ENCODE results near the gene CTNND2.

Gene CTNND2

GRCh38 chr5:11407556-11408145, 496.6 kb downstream of the CTNND2 start:
- H3K27ac ChIP-seq (ENCODE audit: insufficient read depth in 1 of 2, low read depth in 1 of 2, low read length in 2 of 2, poor library complexity in 1 of 2, severe bottlenecking in 2 of 2) = no peak overlapping the region
- WGBS (ENCODE audit: insufficient coverage) = 100% methylated on average over 1 of the region's 5 CpGs

GRCh38 chr5:11400316-11400715, 503.9 kb downstream of the CTNND2 start:
- Histone ChIP-seq H3K4me1 (ENCODE audit: control extremely low read depth in 1 of 4, control insufficient read depth in 4 of 4, insufficient read depth in 4 of 4, low read length in 3 of 4) (no peaks in the 10 kb centered on the region), H3K27me3 (replicated peaks in 2 of 5; ENCODE audit: control insufficient read depth in 4 of 5, insufficient read depth in 5 of 5, low read length in 4 of 5) (no peaks in the 10 kb centered on the region), H3K27ac (ENCODE audit: insufficient read depth in 1 of 2, low read depth in 1 of 2, low read length in 2 of 2, poor library complexity in 1 of 2, severe bottlenecking in 2 of 2) (no peak overlapping the region), H3K36me3 (ENCODE audit: control insufficient read depth in 4 of 4, insufficient read depth in 4 of 4, low read length in 3 of 4) (no peaks in the 10 kb centered on the region), H3K9me3 (ENCODE audit: control extremely low read depth in 1 of 5, control insufficient read depth in 4 of 5, insufficient read depth in 2 of 5, low read depth in 1 of 5, low read length in 4 of 5) (no peaks in the 10 kb centered on the region), H3K4me3 (ENCODE audit: control insufficient read depth in 1 of 7, extremely low read depth in 1 of 7, insufficient read depth in 4 of 7, low read depth in 2 of 7, low read length in 6 of 7) (no peak overlapping the region)
- DNase-seq = no peak
- POLR2A ChIA-PET = no interaction called here
- CTCF ChIA-PET = no interaction called here
- 95% methylated on average over 2 of the region's 2 CpGs for WGBS (ENCODE audit: insufficient coverage)

More at GRCh38 chr5:11407556-11408145, 496.6 kb downstream of the CTNND2 start:
- Histone ChIP-seq H3K4me1 (ENCODE audit: control extremely low read depth in 1 of 4, control insufficient read depth in 4 of 4, insufficient read depth in 4 of 4, low read length in 3 of 4) (no peaks in the 10 kb centered on the region), H3K27me3 (replicated peaks in 2 of 5; ENCODE audit: control insufficient read depth in 4 of 5, insufficient read depth in 5 of 5, low read length in 4 of 5) (no peaks in the 10 kb centered on the region), H3K36me3 (ENCODE audit: control insufficient read depth in 4 of 4, insufficient read depth in 4 of 4, low read length in 3 of 4) (no peaks in the 10 kb centered on the region), H3K9me3 (ENCODE audit: control extremely low read depth in 1 of 5, control insufficient read depth in 4 of 5, insufficient read depth in 2 of 5, low read depth in 1 of 5, low read length in 4 of 5) (no peaks in the 10 kb centered on the region), H3K4me3 (ENCODE audit: control insufficient read depth in 1 of 7, extremely low read depth in 1 of 7, insufficient read depth in 4 of 7, low read depth in 2 of 7, low read length in 6 of 7) (no peak overlapping the region)
- POLR2A ChIA-PET = no interaction called here
- DNase-seq = no peak
- CTCF ChIA-PET = interaction anchor here (1.1 kb wide), 1 partner anchor 19 kb away, joined by 3 read pairs; no protein-coding TSS in a partner anchor

- Histone ChIP-seq H3K4me1 (ENCODE audit: control extremely low read depth in 1 of 4, control insufficient read depth in 4 of 4, insufficient read depth in 4 of 4, low read length in 3 of 4) (no peaks in the 10 kb centered on the region), H3K36me3 (ENCODE audit: control insufficient read depth in 4 of 4, insufficient read depth in 4 of 4, low read length in 3 of 4) (no peaks in the 10 kb centered on the region), H3K4me3 (ENCODE audit: control insufficient read depth in 1 of 7, extremely low read depth in 1 of 7, insufficient read depth in 4 of 7, low read depth in 2 of 7, low read length in 6 of 7) (no peak overlapping the region), H3K9me3 (ENCODE audit: control extremely low read depth in 1 of 5, control insufficient read depth in 4 of 5, insufficient read depth in 2 of 5, low read depth in 1 of 5, low read length in 4 of 5) (no peaks in the 10 kb centered on the region), H3K27me3 (replicated peaks in 2 of 5; ENCODE audit: control insufficient read depth in 4 of 5, insufficient read depth in 5 of 5, low read length in 4 of 5) (no peaks in the 10 kb centered on the region), H3K27ac (ENCODE audit: insufficient read depth in 1 of 2, low read depth in 1 of 2, low read length in 2 of 2, poor library complexity in 1 of 2, severe bottlenecking in 2 of 2) (no peak overlapping the region)
- POLR2A ChIA-PET = no interaction called here
- CTCF ChIA-PET = no interaction called here
- no peak for DNase-seq
- 100% methylated on average over 3 of the region's 3 CpGs for WGBS (ENCODE audit: insufficient coverage)
Measured at GRCh38 chr5:11398728-11399127, 505.5 kb downstream of the CTNND2 start.

DNA sequence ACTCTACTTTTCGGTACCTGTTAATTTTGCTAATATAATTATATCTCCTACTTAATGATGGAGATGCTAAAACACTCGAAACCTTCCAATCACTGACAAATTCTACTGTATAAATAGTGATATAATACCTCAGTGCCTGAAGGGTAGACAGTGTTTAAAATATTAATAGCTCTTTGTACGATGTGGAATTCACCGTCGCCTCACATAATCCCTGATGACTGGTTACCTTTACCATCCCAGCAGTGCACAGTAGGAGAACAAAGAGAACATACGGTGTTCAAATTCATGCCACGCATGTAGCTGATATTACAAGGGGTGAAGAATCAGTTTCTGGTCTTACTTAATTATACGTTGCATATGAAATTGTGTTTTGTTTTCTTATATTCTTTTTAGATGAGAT, 506.7 kb downstream of the CTNND2 start:
- Histone ChIP-seq H3K27me3 (replicated peaks in 2 of 5; ENCODE audit: control insufficient read depth in 4 of 5, insufficient read depth in 5 of 5, low read length in 4 of 5) (no peaks in the 10 kb centered on the region), H3K4me3 (ENCODE audit: control insufficient read depth in 1 of 7, extremely low read depth in 1 of 7, insufficient read depth in 4 of 7, low read depth in 2 of 7, low read length in 6 of 7) (no peak overlapping the region), H3K9me3 (ENCODE audit: control extremely low read depth in 1 of 5, control insufficient read depth in 4 of 5, insufficient read depth in 2 of 5, low read depth in 1 of 5, low read length in 4 of 5) (no peaks in the 10 kb centered on the region), H3K36me3 (ENCODE audit: control insufficient read depth in 4 of 4, insufficient read depth in 4 of 4, low read length in 3 of 4) (no peaks in the 10 kb centered on the region), H3K27ac (ENCODE audit: insufficient read depth in 1 of 2, low read depth in 1 of 2, low read length in 2 of 2, poor library complexity in 1 of 2, severe bottlenecking in 2 of 2) (no peak overlapping the region), H3K4me1 (ENCODE audit: control extremely low read depth in 1 of 4, control insufficient read depth in 4 of 4, insufficient read depth in 4 of 4, low read length in 3 of 4) (no peaks in the 10 kb centered on the region)
- ChIA-PET CTCF (no interaction called here), POLR2A (no interaction called here)
- DNase-seq = no peak
- WGBS (ENCODE audit: insufficient coverage) = no CpG with 5 or more reads among the region's 8 CpGs

DNA sequence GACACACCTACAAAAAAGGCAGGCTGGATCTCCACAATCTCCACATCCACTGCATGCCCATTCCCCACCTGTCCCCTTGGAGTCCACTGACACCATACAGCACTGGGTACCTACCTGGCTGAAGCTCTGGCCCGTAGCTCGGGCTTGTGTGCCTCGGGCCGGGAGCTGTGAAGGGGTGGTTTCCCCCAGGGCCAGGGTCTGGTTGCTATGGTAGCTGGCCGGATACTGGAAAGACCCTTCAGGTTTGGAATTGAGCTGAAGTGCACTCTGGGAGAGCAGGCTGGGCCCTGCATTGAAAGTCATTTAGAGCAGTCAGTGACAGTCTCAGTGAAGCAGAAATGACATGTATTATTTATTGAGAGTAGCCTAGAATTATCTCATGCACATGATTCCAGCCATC, 507.3 kb downstream of the CTNND2 start:
- Histone ChIP-seq H3K4me1 (ENCODE audit: control extremely low read depth in 1 of 4, control insufficient read depth in 4 of 4, insufficient read depth in 4 of 4, low read length in 3 of 4) (no peaks in the 10 kb centered on the region), H3K4me3 (ENCODE audit: control insufficient read depth in 1 of 7, extremely low read depth in 1 of 7, insufficient read depth in 4 of 7, low read depth in 2 of 7, low read length in 6 of 7) (no peak overlapping the region), H3K36me3 (ENCODE audit: control insufficient read depth in 4 of 4, insufficient read depth in 4 of 4, low read length in 3 of 4) (no peaks in the 10 kb centered on the region), H3K9me3 (ENCODE audit: control extremely low read depth in 1 of 5, control insufficient read depth in 4 of 5, insufficient read depth in 2 of 5, low read depth in 1 of 5, low read length in 4 of 5) (no peaks in the 10 kb centered on the region), H3K27ac (ENCODE audit: insufficient read depth in 1 of 2, low read depth in 1 of 2, low read length in 2 of 2, poor library complexity in 1 of 2, severe bottlenecking in 2 of 2) (no peak overlapping the region), H3K27me3 (replicated peaks in 2 of 5; ENCODE audit: control insufficient read depth in 4 of 5, insufficient read depth in 5 of 5, low read length in 4 of 5) (no peaks in the 10 kb centered on the region)
- WGBS (ENCODE audit: insufficient coverage) = 96% methylated on average over 5 of the region's 5 CpGs
- POLR2A ChIA-PET = no interaction called here
- DNase-seq = no peak
- CTCF ChIA-PET = no interaction called here

GRCh38 chr5:11394933-11395332, 509.3 kb downstream of the CTNND2 start:
- H3K4me1 ChIP-seq (ENCODE audit: control extremely low read depth in 1 of 4, control insufficient read depth in 4 of 4, insufficient read depth in 4 of 4, low read length in 3 of 4) = no peaks in the 10 kb centered on the region
- no peaks in the 10 kb centered on the region for H3K9me3 ChIP-seq (ENCODE audit: control extremely low read depth in 1 of 5, control insufficient read depth in 4 of 5, insufficient read depth in 2 of 5, low read depth in 1 of 5, low read length in 4 of 5)
- H3K27me3 ChIP-seq (replicated peaks in 2 of 5; ENCODE audit: control insufficient read depth in 4 of 5, insufficient read depth in 5 of 5, low read length in 4 of 5) = no peaks in the 10 kb centered on the region
- 100% methylated on average over 1 of the region's 5 CpGs for WGBS (ENCODE audit: insufficient coverage)
- POLR2A ChIA-PET = no interaction called here
- no peak for DNase-seq
- no peak overlapping the region for H3K4me3 ChIP-seq (ENCODE audit: control insufficient read depth in 1 of 7, extremely low read depth in 1 of 7, insufficient read depth in 4 of 7, low read depth in 2 of 7, low read length in 6 of 7)
- CTCF ChIA-PET = interaction anchor here (0.8 kb wide), 1 partner anchor 11 kb away, joined by 6 read pairs; no protein-coding TSS in a partner anchor
- no peak overlapping the region for H3K27ac ChIP-seq (ENCODE audit: insufficient read depth in 1 of 2, low read depth in 1 of 2, low read length in 2 of 2, poor library complexity in 1 of 2, severe bottlenecking in 2 of 2)
- H3K36me3 ChIP-seq (ENCODE audit: control insufficient read depth in 4 of 4, insufficient read depth in 4 of 4, low read length in 3 of 4) = no peaks in the 10 kb centered on the region

- CTCF ChIA-PET = no interaction called here
- POLR2A ChIA-PET = no interaction called here
- no peak for DNase-seq
- H3K9me3 ChIP-seq (ENCODE audit: control extremely low read depth in 1 of 5, control insufficient read depth in 4 of 5, insufficient read depth in 2 of 5, low read depth in 1 of 5, low read length in 4 of 5) = no peaks in the 10 kb centered on the region
- WGBS (ENCODE audit: insufficient coverage) = 100% methylated on average over 4 of the region's 6 CpGs
- peaks cover 0 to 6% (median 3%) of the 10 kb centered on the region in 4 experiments for H3K4me1 ChIP-seq (ENCODE audit: control extremely low read depth in 1 of 4, control insufficient read depth in 4 of 4, insufficient read depth in 4 of 4, low read length in 3 of 4)
- H3K36me3 ChIP-seq (ENCODE audit: control insufficient read depth in 4 of 4, insufficient read depth in 4 of 4, low read length in 3 of 4) = no peaks in the 10 kb centered on the region
- no peak overlapping the region for H3K4me3 ChIP-seq (ENCODE audit: control insufficient read depth in 1 of 7, extremely low read depth in 1 of 7, insufficient read depth in 4 of 7, low read depth in 2 of 7, low read length in 6 of 7)
- H3K27ac ChIP-seq (ENCODE audit: insufficient read depth in 1 of 2, low read depth in 1 of 2, low read length in 2 of 2, poor library complexity in 1 of 2, severe bottlenecking in 2 of 2) = no peak overlapping the region
- H3K27me3 ChIP-seq (replicated peaks in 2 of 5; ENCODE audit: control insufficient read depth in 4 of 5, insufficient read depth in 5 of 5, low read length in 4 of 5) = peaks cover 8 to 27% (median 14%) of the 10 kb centered on the region in 5 experiments
Measured at GRCh38 chr5:11390291-11390767, 513.9 kb downstream of the CTNND2 start.

All from common myeloid progenitor, CD34-positive (primary cell).